Caco-2 (cell line): ENCODE results near the gene SERPINB6. TPM values are rescaled to one million over a fixed set of nuclear protein-coding genes. Genes with fewer than 3 reads are reported as not detected.

Experiments used
- Bru-seq: library from RNA; stranded (reverse); fragments of 400-500 nt; gene quantifications from one replicate; lab custom pipeline; 2021; lab: Mats Ljungman, UMichigan
- BruChase-seq, 2 experiments: library from RNA; stranded (reverse); fragments of 400-500 nt; gene quantifications; one replicate each; lab custom pipeline; 2021; lab: Mats Ljungman, UMichigan
- BruUV-seq: library from RNA; stranded (reverse); fragments of 400-500 nt; replicated peaks from 2 replicates; lab custom pipeline; 2021; lab: Mats Ljungman, UMichigan
- CTCF ChIA-PET: fragments of 300-600 bp; sonication (Branson Sonifier 250); formaldehyde crosslinking; loops from one replicate; lab custom pipeline; 2022; ENCODE audit warnings: antibody characterized with exemption; lab: Charles Lee
- POLR2A ChIA-PET: fragments of 300-600 bp; sonication (Branson Sonifier 250); formaldehyde crosslinking; loops from one replicate; lab custom pipeline; 2022; ENCODE audit warnings: antibody characterized with exemption; lab: Charles Lee
- DNase-seq, 2 experiments: peaks; one replicate each; pipeline versions ENCODE4 v3.0.0 to v3.0.0-alpha.2; 2020 to 2022
- H3K27me3 ChIP-seq: replicated peaks from 2 replicates; pipeline ENCODE4 v1.6.0; 2011; ENCODE audit warnings: low read length; ENCODE audit not compliant: control insufficient read depth, insufficient read depth
- H3K36me3 ChIP-seq: 2 replicates; pipeline ENCODE4 v1.5.1; 2011; ENCODE audit warnings: low read length; ENCODE audit not compliant: control insufficient read depth, insufficient read depth
- H3K4me1 ChIP-seq: fragments of 250-450 bp; sonication (Bioruptor Pico); 2 replicates; pipeline ENCODE4 v1.5.1; 2020; ENCODE audit warnings: mild to moderate bottlenecking
- H3K4me3 ChIP-seq: 2 replicates; pipeline ENCODE4 v1.5.1; 2011; ENCODE audit warnings: low read depth, mild to moderate bottlenecking, control low read depth, low read length
- H3K9me3 ChIP-seq: fragments of 250-450 bp; sonication (Bioruptor Pico); 2 replicates; pipeline ENCODE4 v1.5.1; 2020; ENCODE audit warnings: mild to moderate bottlenecking, moderate library complexity
- H3K27ac Mint-ChIP-seq: one replicate; pipeline ENCODE4 v1.8.0; 2022; ENCODE audit warnings: mixed read lengths; ENCODE audit not compliant: unreplicated experiment
- H3K27me3 Mint-ChIP-seq: one replicate; pipeline ENCODE4 v1.8.0; 2022; ENCODE audit warnings: mixed read lengths; ENCODE audit not compliant: insufficient read depth, unreplicated experiment
- H3K36me3 Mint-ChIP-seq: one replicate; pipeline ENCODE4 v1.8.0; 2022; ENCODE audit warnings: mild to moderate bottlenecking, mixed read lengths; ENCODE audit not compliant: insufficient read depth, unreplicated experiment
- H3K4me1 Mint-ChIP-seq: one replicate; pipeline ENCODE4 v1.8.0; 2022; ENCODE audit warnings: low read depth, mixed read lengths; ENCODE audit not compliant: unreplicated experiment
- H3K4me3 Mint-ChIP-seq: one replicate; pipeline ENCODE4 v1.8.0; 2022; ENCODE audit warnings: mild to moderate bottlenecking, moderate library complexity, mixed read lengths; ENCODE audit not compliant: unreplicated experiment
- H3K9me3 Mint-ChIP-seq: one replicate; pipeline ENCODE4 v1.8.0; 2022; ENCODE audit warnings: mixed read lengths; ENCODE audit not compliant: unreplicated experiment
- intact Hi-C: fragments of 100-400 bp; cut with micrococcal nuclease; formaldehyde crosslinking; loops from one replicate; pipeline ENCODE4 v1.10.0; 2022; ENCODE audit not compliant: unreplicated experiment
- long read RNA-seq: library from polyadenylated mRNA; stranded (forward); transcript quantifications from one replicate; pipeline ENCODE4 v2.0.0, GENCODE V29; 2022
- total RNA-seq: library from RNA; stranded (reverse); gene quantifications from 2 replicates; pipeline ENCODE4 v1.2.3, GENCODE V29; 2022
- TF ChIP-seq, protein P1 (sequence below), 2 experiments: fragments of 200-600 bp in 1 of 2; IDR thresholded peaks; 1 replicate in 1 of 2; 2 replicates in 1 of 2; pipeline versions ENCODE4 v1.5.1 to v1.8.0; 2011 to 2022; ENCODE audit warnings: antibody characterized with exemption in 1 of 2, control low read depth in 1 of 2, inconsistent platforms in 1 of 2, low read depth in 1 of 2, low read length in 1 of 2, mild to moderate bottlenecking in 1 of 2, moderate library complexity in 1 of 2; ENCODE audit not compliant: insufficient read depth in 1 of 2, severe bottlenecking in 1 of 2, unreplicated experiment in 1 of 2

Gene SERPINB6
- total RNA-seq, result 57.0 and 60.0 TPM in 2 replicates
- Bru-seq, nascent RNA, result percentile 77 among the genes with signal in this experiment
- percentile 87 among the genes with signal in this experiment for BruChase-seq, experiment 1, labeled RNA remaining after a 2-hour chase
- BruChase-seq, experiment 2, labeled RNA remaining after a 6-hour chase, result percentile 83 among the genes with signal in this experiment
- long read RNA-seq, transcript SERPINB6-205 (7 exons, 1,315 nt), result major isoform, 42 of 108 reads
- long read RNA-seq, transcript SERPINB6-204 (7 exons, 1,370 nt), result minor isoform, 19 of 108 reads
- long read RNA-seq, transcript SERPINB6-206 (7 exons, 1,375 nt), result minor isoform, 9 of 108 reads
- long read RNA-seq, transcript SERPINB6-210 (7 exons, 1,638 nt), result minor isoform, 12 of 108 reads
- long read RNA-seq, partial matches to known transcripts, result 5 of 108 reads
- long read RNA-seq, other reads (novel, unspliced or antisense), result 11 of 108 reads

DNA sequence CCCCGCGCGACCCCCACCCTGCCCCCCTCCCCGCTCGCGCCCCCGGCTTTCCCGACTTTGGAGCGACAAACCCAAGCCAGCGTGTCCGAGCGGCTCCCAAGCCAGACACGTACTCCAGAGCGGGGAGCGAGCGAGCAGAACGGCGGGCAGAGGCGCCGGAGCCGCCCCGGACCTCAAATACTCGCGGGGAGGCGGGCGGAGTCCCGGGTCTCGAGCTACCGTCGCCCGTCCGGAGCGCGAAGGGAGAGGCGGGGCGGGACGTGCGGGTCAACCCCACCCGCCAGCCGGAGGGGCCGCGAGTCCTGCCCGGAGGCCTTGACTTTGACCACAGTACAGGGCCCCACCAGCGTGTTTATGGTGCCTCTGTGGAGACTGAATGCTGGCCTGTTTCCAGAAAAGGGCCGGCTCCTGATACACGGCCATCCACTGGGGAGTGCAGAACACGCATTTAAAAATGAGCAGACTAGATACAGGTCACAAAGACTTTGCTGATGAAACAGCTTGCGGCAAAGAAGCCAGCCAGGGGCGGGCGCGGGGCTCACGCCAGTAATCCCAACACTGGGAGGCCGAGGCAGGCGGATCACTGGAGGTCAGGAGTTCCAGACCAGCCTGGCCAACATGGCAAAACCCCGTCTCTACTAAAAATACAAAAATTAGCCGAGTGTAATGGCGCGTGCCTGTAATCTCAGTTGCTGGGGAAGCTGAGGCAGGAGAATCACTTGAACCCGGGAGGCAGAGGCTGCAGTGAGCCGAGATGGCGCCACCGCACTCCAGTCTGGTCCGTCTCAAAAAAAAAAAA is at the start of gene SERPINB6:
SERPINB6 (minus strand) TSS at position 148 of the 799 bp plus-strand sequence. CDS start 12,235 bp downstream, outside the sequence.
- no peaks in the 10 kb centered on the region for H3K9me3 ChIP-seq
- no TSS peak for BruUV-seq
- ChIA-PET POLR2A (interaction anchor here (1.3 to 1.6 kb wide), 3 partner anchors 17 to 130 kb away, joined by 3 to 10 read pairs (median 9); partner anchors contain the start of gene SERPINB1), CTCF (interaction anchor here (0.8 to 1.2 kb wide), 4 partner anchors 13 to 130 kb away, joined by 3 to 4 read pairs (median 3); partner anchors contain the start of gene SERPINB1)
- Mint-ChIP-seq H3K4me1 (no peaks in the 10 kb centered on the region), H3K9me3 (no peaks in the 10 kb centered on the region), H3K4me3 (peak within 1 kb of the TSS; percentile 79), H3K27ac (peak within 1 kb of the TSS; percentile 82), H3K27me3 (no peaks in the 10 kb centered on the region), H3K36me3 (peaks cover 18% of the 10 kb centered on the region)
- peak within 1 kb of the TSS; percentile 79 for H3K4me3 ChIP-seq
- TF ChIP-seq, protein P1, sequence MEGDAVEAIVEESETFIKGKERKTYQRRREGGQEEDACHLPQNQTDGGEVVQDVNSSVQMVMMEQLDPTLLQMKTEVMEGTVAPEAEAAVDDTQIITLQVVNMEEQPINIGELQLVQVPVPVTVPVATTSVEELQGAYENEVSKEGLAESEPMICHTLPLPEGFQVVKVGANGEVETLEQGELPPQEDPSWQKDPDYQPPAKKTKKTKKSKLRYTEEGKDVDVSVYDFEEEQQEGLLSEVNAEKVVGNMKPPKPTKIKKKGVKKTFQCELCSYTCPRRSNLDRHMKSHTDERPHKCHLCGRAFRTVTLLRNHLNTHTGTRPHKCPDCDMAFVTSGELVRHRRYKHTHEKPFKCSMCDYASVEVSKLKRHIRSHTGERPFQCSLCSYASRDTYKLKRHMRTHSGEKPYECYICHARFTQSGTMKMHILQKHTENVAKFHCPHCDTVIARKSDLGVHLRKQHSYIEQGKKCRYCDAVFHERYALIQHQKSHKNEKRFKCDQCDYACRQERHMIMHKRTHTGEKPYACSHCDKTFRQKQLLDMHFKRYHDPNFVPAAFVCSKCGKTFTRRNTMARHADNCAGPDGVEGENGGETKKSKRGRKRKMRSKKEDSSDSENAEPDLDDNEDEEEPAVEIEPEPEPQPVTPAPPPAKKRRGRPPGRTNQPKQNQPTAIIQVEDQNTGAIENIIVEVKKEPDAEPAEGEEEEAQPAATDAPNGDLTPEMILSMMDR (IDR thresholded peaks at IDR 0.05; ENCODE audit: insufficient read depth in 1 of 2, low read depth in 1 of 2, low read length in 1 of 2, severe bottlenecking in 1 of 2, unreplicated experiment in 1 of 2), result no peak
- intact Hi-C loops, result loop anchor here (2.0 kb wide), 1 partner anchor 17 kb away; no protein-coding TSS in a partner anchor
- peaks cover 8% of the 10 kb centered on the region; the same call in 1 of the 2 replicates for H3K4me1 ChIP-seq
- peak; percentile 57 to 70 for DNase-seq
- no peaks in the 10 kb centered on the region for H3K27me3 ChIP-seq
- no peaks in the 10 kb centered on the region for H3K36me3 ChIP-seq

DNA sequence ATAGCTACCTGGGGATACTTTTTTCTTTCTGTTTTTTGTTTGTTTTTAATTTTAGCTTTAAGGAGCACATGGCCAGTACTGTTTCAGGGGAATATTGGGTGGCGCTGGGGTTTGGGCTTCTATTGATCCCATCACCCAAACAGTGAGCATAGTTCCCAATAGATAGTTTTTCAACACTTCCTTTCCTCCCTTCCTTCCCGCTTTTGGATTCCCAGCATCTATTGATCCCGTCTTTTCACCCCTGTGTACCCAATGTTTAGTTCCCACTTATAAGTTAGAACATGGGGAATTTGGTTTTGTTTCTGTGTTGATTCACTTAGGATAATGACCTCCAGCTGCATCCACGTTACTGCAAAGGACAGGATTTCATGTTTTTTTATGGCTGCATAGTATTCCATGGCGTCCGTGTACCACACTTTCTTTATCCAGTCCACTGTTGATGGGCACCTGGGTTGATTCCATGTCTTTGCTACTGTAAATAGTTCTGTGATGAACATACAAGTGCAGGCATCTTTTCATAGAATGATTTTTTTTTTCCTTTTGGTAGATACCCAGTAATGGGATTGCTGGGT is 48.5 kb upstream of the SERPINB6 start:
- intact Hi-C loops, result no loop called here
- Histone ChIP-seq H3K4me1 (peaks cover 10% of the 10 kb centered on the region), H3K4me3 (no peak overlapping the region), H3K36me3 (no peaks in the 10 kb centered on the region), H3K27me3 (no peaks in the 10 kb centered on the region), H3K9me3 (no peaks in the 10 kb centered on the region)
- CTCF ChIA-PET, result no interaction called here
- H3K4me1 Mint-ChIP-seq, result no peaks in the 10 kb centered on the region
- no peaks in the 10 kb centered on the region for H3K27me3 Mint-ChIP-seq
- no peak for DNase-seq
- H3K9me3 Mint-ChIP-seq, result no peaks in the 10 kb centered on the region
- no peak overlapping the region for H3K4me3 Mint-ChIP-seq
- H3K36me3 Mint-ChIP-seq, result peaks cover 32% of the 10 kb centered on the region
- no peak overlapping the region for H3K27ac Mint-ChIP-seq
- BruUV-seq, result no TSS peak
- POLR2A ChIA-PET, result interaction anchor here (1.2 kb wide), 1 partner anchor 18 kb away, joined by 3 read pairs; no protein-coding TSS in a partner anchor
- TF ChIP-seq, protein P1 (IDR thresholded peaks at IDR 0.05; ENCODE audit: insufficient read depth in 1 of 2, low read depth in 1 of 2, low read length in 1 of 2, severe bottlenecking in 1 of 2, unreplicated experiment in 1 of 2), result no peak
